Right cardiac atrium (tissue), 5 donors: ENCODE results near the gene HSPA12B. TPM values are rescaled to one million over a fixed set of nuclear protein-coding genes. Genes with fewer than 3 reads are reported as not detected.

Experiments used
- ATAC-seq, 2 donors: fragments of 200-7000 bp; cut with Tn5 transposase; one replicate each; pipeline versions ENCODE4 v1.8.0 to v1.9.1; 2020; ENCODE audit warnings: moderate library complexity in 2 of 2, mild to moderate bottlenecking in 1 of 2
- DNase-seq, 3 donors: peaks; one replicate each; pipeline ENCODE4 v3.0.0-alpha.2; 2020
- H3K27ac ChIP-seq: one replicate; pipeline ENCODE4 v1.5.1; 2013; ENCODE audit warnings: mild to moderate bottlenecking, low read length, control low read depth, moderate library complexity
- H3K27me3 ChIP-seq: one replicate; pipeline ENCODE4 v1.6.1; 2013; ENCODE audit not compliant: control insufficient read depth, insufficient read depth
- H3K4me1 ChIP-seq: one replicate; pipeline ENCODE4 v1.6.1; 2013; ENCODE audit warnings: low read length; ENCODE audit not compliant: control insufficient read depth, insufficient read depth
- H3K4me3 ChIP-seq: one replicate; pipeline ENCODE4 v1.5.1; 2013; ENCODE audit warnings: low read length, control low read depth
- H3K9me3 ChIP-seq: one replicate; pipeline ENCODE4 v1.6.1; 2013; ENCODE audit warnings: low read length; ENCODE audit not compliant: control insufficient read depth
- whole genome bisulfite sequencing: extraction: QIAGEN DNeasy Blood & Tissue Kit; methylation state at CpG from one replicate; pipeline ENCODE4 v1.1.7; 2013; 5-methylcytosine and 5-hydroxymethylcytosine counted together
- intact Hi-C, 4 donors: fragments of 100-400 bp; cut with DNase I; formaldehyde crosslinking; loops; one replicate each; pipeline versions ENCODE4 v1.11.0 to v1.14.0; 2022 to 2023
- polyA plus RNA-seq: library from polyadenylated mRNA; stranded (reverse); fragments of 200-250 nt; gene quantifications from one replicate; pipeline ENCODE4 v1.2.3, GENCODE V29; 2013
- total RNA-seq, 4 donors: library from RNA; stranded (reverse); fragmentation: NEBNext Ultra II Directional; extraction: Animal tissue kit (Norgen Biotek cat#: 25700); gene quantifications; one replicate each; pipeline ENCODE4 v1.2.1, GENCODE V29; 2021
- donor health status: healthy with polysubstance abuse.
- donor health status: DM: no; HTN: yes; CAD: no.
- donor health status: DM: no; HTN: no; CAD: no.
- donor health status: DM: no; HTN: yes; CAD: no; lungs with severe emphysema.
- donor health status: DM: yes; HTN: yes; CAD: no.

Gene HSPA12B
- total and polyA plus RNA-seq, 5 donors, result 6.1 to 13.0 (median 7.9) TPM

DNA sequence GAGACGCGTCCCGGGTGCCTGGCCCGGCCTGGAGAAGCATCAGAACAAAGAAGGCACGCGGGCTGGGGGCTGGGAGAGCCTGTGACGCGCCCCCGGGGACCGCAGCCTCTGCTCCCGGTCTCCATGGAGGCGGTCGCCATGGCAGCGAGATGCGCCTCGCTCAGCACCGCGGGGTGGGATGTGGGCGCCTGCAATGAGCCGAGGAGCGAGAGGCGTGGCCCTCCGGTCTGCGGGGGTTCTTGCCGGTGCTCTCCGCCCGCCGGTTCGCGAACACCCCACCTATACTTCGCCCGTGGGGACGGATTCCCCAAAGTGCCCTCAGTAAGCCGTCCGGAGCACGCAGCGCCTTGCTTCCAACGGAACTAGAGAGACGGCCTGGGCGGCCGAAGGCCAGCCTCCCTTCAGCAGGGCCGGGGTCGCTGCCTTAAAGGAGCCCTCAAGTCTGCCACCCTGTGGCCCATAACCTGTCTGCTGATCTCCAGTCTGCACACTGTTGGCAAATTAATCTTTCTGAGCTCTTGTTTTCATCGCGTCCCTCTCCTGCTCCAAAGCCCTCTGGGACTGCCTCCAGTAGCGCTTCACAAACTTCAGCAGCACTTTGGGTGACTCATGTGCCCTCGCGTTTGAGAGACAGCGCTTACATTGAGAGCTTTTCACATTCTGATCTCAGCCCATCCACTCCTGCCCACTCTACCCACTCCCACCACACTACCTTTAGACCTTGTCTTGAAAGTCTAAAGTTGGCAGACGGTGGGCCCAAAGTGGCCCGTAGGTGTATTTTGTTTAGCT is 36.1 kb downstream of the HSPA12B start:
- Histone ChIP-seq H3K4me3 (peak overlapping the region; percentile 49), H3K27me3 (no peaks in the 10 kb centered on the region), H3K4me1 (no peaks in the 10 kb centered on the region), H3K9me3 (no peaks in the 10 kb centered on the region), H3K27ac (peak overlapping the region; percentile 51)
- 2% methylated on average over 51 of the region's 51 CpGs for WGBS
- intact Hi-C loops, result loop anchor here in 2 of 4 donors (5.0 to 10.0 kb wide), 2 partner anchors 91 to 94 kb away; no protein-coding TSS in a partner anchor
- DNase-seq (peak; percentile 76 to 90 (median 89)), ATAC-seq (peak; percentile 62)

- Histone ChIP-seq H3K27ac (no peak overlapping the region), H3K27me3 (no peaks in the 10 kb centered on the region), H3K4me3 (no peak overlapping the region), H3K4me1 (no peaks in the 10 kb centered on the region), H3K9me3 (no peaks in the 10 kb centered on the region)
- no peak for ATAC-seq
- no peak for DNase-seq
- intact Hi-C loops, result no loop called here
- WGBS, result 77% methylated on average over 7 of the region's 7 CpGs
Observed at GRCh38 chr20:3771552-3772058, 39.1 kb downstream of the HSPA12B start.

- DNase-seq (no peak), ATAC-seq (no peak)
- 88% methylated on average over 4 of the region's 4 CpGs for WGBS
- Histone ChIP-seq H3K4me1 (no peaks in the 10 kb centered on the region), H3K27ac (no peak overlapping the region), H3K4me3 (no peak overlapping the region), H3K9me3 (no peaks in the 10 kb centered on the region), H3K27me3 (no peaks in the 10 kb centered on the region)
- intact Hi-C loops, result no loop called here
Observed at GRCh38 chr20:3775457-3776108, 43.1 kb downstream of the HSPA12B start.

GRCh38 chr20:3777381-3777715 is 44.9 kb downstream of the HSPA12B start:
- WGBS, result 10% methylated on average over 16 of the region's 16 CpGs
- DNase-seq (no peak), ATAC-seq (peak in 1 of 2 donors; percentile 1)
- Histone ChIP-seq H3K4me3 (peak overlapping the region; percentile 54), H3K9me3 (no peaks in the 10 kb centered on the region), H3K27me3 (no peaks in the 10 kb centered on the region), H3K4me1 (no peaks in the 10 kb centered on the region), H3K27ac (no peak overlapping the region)
- intact Hi-C loops, result no loop called here

- Histone ChIP-seq H3K9me3 (no peaks in the 10 kb centered on the region), H3K4me1 (no peaks in the 10 kb centered on the region), H3K4me3 (peak overlapping the region; percentile 54), H3K27ac (no peak overlapping the region), H3K27me3 (no peaks in the 10 kb centered on the region)
- intact Hi-C loops, result no loop called here
- ATAC-seq, result peak; percentile 75 to 77
- peak; percentile 76 to 90 (median 90) for DNase-seq
- WGBS, result 2% methylated on average over 70 of the region's 70 CpGs
Observed at GRCh38 chr20:3777716-3778629, 45.5 kb downstream of the HSPA12B start.

- Histone ChIP-seq H3K27me3 (no peaks in the 10 kb centered on the region), H3K4me1 (no peaks in the 10 kb centered on the region), H3K27ac (no peak overlapping the region), H3K9me3 (no peaks in the 10 kb centered on the region), H3K4me3 (no peak overlapping the region)
- DNase-seq (peak in 2 of 3 donors; percentile 13 to 42), ATAC-seq (no peak)
- 27% methylated on average over 18 of the region's 18 CpGs for WGBS
- intact Hi-C loops, result no loop called here
Observed at GRCh38 chr20:3778976-3779375, 46.5 kb downstream of the HSPA12B start.

GRCh38 chr20:3781153-3781910 is 48.8 kb downstream of the HSPA12B start, which contains the start of gene SPEF1:
Gene SPEF1, minus strand, starts transcription at chr20:3781448. Its CDS starts 161 bp downstream, at chr20:3781287.
- peak; percentile 76 to 81 for ATAC-seq
- peak; percentile 75 to 88 (median 79) for DNase-seq
- H3K27ac ChIP-seq, result no peak within 1 kb of the TSS
- H3K27me3 ChIP-seq, result no peaks in the 10 kb centered on the region
- H3K4me3 ChIP-seq, result peak within 1 kb of the TSS; percentile 20
- no peaks in the 10 kb centered on the region for H3K9me3 ChIP-seq
- intact Hi-C loops, result no loop called here
- peaks cover 11% of the 10 kb centered on the region for H3K4me1 ChIP-seq
- WGBS, result 15% methylated on average over 28 of the region's 28 CpGs

- H3K9me3 ChIP-seq, result no peaks in the 10 kb centered on the region
- no peaks in the 10 kb centered on the region for H3K27me3 ChIP-seq
- WGBS, result 86% methylated on average over 6 of the region's 6 CpGs
- H3K4me3 ChIP-seq, result no peak overlapping the region
- intact Hi-C loops, result no loop called here
- ATAC-seq (no peak), DNase-seq (no peak)
- H3K27ac ChIP-seq, result no peak overlapping the region
- peaks cover 11% of the 10 kb centered on the region for H3K4me1 ChIP-seq
Observed at GRCh38 chr20:3782597-3782996, 50.1 kb downstream of the HSPA12B start.

- H3K27ac ChIP-seq, result no peak overlapping the region
- peaks cover 11% of the 10 kb centered on the region for H3K4me1 ChIP-seq
- WGBS, result 69% methylated on average over 2 of the region's 2 CpGs
- intact Hi-C loops, result no loop called here
- DNase-seq (peak in 2 of 3 donors; percentile 8 to 18), ATAC-seq (no peak)
- H3K4me3 ChIP-seq, result no peak overlapping the region
- H3K9me3 ChIP-seq, result no peaks in the 10 kb centered on the region
- H3K27me3 ChIP-seq, result no peaks in the 10 kb centered on the region
Observed at GRCh38 chr20:3783068-3783489, 50.6 kb downstream of the HSPA12B start.
